Activated CD4-positive, CD25-positive, alpha-beta regulatory T cell treated with anti-CD3 and anti-CD28 coated beads, Interleukin-2, amount 50 U/mL, for 24 hours (primary cell): Measurements from ENCODE around the gene CABP2.

Source experiments
- ATAC-seq, 2 donors: fragments of 150-1000 bp; cut with Tn5 transposase; one replicate each; pipeline ENCODE4 v1.10.0; 2021; ENCODE audit warnings: mild to moderate bottlenecking in 1 of 2, moderate library complexity in 1 of 2

CABP2 gene

DNA sequence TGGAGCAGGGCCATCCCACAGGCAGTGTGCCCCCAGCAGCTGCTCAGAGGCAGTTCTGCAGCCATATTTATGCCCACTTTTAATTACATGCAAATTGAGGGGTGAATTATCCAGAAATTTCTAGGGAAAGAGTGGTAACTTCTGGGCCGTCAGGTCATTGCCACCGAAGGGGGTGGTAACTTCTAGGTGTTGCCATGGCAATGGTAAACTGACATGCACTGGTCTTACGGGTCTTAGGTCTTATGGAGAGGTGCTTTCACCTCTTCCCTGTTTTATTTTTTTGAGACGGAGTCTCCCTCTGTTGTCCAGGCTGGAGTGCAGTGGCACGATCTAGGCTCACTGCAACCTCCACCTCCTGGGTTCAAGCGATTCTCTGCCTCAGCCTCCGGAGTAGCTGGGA lies 50.4 kb downstream of the CABP2 start:
- no peak for ATAC-seq

- no peak for ATAC-seq
Measured at GRCh38 chr11:67470337-67471002, 52.8 kb downstream of the CABP2 start.

- ATAC-seq: no peak
Measured at GRCh38 chr11:67469508-67469811, 53.8 kb downstream of the CABP2 start.
